HG03135 (cell line): ENCODE measurements around the gene SLC39A13.
"Not testable (repeated sequence)": the region's sequence is repeated elsewhere in the genome, so short reads cannot be mapped to it uniquely, and the experiment has no call there.

ENCODE experiments used
- ATAC-seq: cut with Tn5 transposase; IDR thresholded peaks from one replicate; pipeline ENCODE4 v1.9.1; 2021; ENCODE audit warnings: mild to moderate bottlenecking, moderate library complexity; ENCODE audit not compliant: unreplicated experiment

The SLC39A13 gene

DNA sequence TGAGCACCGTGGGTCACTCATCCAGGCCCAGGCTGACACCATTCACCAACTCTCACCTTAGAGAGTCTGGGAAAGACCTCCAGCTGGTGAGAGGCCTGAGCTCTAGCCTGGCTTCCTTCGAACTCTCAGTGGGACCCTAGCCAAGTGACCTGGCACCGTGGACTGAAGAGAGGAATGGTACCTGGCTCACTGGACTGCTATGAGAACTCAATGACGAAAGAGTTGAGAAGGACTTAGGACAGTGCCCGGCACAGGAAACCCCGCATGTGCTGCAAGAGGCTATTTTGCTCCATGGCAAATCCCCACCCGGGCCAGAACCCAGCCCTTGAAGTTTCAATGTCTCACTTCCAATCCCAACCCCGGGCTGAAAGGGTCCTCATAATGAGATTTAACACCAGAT, 41.2 kb downstream of the SLC39A13 start:
- no peak for ATAC-seq

- ATAC-seq, result no peak
These were observed 43.0 kb downstream of the SLC39A13 start for GRCh38 chr11:47451436-47451835.

DNA sequence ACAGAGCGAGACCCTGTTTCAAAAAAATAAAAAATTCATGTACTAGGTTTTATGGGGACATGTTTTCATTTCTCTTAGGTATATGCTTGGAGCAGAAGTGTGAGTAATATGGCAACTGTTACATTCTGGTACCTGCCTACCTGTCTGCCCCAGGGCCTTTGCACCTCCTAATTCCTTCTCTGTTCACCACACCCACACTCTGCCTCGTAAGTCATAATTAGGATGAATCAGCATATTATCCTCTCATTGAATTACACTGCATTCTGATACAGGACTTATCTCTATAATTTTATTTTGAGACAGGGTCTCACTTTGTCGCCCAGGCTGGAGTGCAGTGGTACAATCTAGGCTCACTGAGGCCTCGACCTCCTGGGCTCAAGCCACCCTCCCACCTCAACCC, 43.6 kb downstream of the SLC39A13 start:
- ATAC-seq, result no peak

DNA sequence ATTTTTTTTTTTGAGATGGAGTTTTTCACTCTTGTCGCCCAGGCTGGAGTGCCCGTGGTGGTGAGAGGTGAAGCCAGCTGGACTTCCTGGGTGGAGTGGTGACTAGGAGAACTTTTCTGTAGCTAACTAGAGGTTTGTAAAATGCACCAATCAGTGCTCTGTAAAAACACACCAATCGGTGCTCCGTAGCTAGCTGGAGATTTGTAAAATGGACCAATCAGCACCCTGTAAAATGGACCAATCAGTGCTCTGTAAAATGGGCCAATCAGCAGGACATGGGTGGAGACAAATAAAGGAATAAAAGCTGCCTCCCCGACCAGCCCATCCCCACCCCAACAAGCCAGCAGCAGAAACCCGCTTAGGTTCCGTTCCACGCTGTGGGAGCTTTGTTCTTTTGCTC, 45.0 kb downstream of the SLC39A13 start:
- no peak for ATAC-seq

- not testable (repeated sequence) for ATAC-seq
These were observed 45.9 kb downstream of the SLC39A13 start for GRCh38 chr11:47454258-47454671.

DNA sequence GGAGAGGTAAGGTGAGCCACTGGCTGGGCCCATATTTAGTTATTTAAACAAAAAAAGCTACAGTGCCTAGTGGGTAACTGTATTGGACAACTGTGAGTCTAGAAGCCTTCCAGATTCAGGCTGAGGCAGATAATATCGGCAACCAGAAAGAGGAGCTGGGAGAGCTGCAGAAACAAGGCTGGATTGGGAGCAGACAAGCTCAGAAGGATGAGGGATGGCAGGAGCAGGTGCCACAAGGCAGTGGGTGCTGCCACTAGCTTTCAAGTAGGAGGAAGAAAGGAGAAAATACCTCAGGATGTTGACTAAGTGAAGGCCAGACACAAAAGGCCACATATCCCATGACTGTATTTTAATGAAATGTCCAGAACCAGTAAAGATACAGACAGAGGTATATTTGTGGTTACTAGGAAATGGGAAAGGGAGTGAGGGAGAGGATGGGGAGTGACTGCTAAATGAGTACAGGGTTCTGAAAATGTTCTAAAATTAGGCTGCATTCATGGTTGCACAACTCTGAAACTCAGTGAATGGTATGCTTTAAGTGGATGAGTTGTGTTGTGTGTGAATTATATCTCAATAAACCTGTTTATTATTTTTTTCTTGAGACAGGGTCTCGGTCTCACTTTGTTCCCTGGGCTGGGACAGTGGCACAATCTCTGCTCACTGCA, 52.3 kb downstream of the SLC39A13 start:
- no peak for ATAC-seq

DNA sequence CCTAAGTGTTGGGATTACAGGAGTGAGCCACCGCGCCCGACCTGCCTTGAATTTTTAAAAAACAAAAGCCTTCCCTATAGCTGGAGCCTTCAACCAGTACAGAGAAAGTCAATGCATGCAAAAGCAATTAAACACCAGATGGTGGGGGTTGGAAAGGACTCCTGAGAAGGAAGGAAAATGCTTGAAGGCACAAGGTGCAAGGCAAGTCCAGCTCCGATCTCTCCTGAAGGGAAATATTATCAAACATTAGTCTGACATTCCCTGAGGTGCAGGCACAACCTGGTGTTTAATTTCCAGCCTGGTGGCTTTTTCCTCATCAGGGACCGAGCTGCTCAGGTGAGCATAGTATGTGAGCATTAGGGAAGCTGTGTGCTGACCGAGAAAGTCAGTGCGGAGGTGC, 53.5 kb downstream of the SLC39A13 start:
- ATAC-seq, result no peak

DNA sequence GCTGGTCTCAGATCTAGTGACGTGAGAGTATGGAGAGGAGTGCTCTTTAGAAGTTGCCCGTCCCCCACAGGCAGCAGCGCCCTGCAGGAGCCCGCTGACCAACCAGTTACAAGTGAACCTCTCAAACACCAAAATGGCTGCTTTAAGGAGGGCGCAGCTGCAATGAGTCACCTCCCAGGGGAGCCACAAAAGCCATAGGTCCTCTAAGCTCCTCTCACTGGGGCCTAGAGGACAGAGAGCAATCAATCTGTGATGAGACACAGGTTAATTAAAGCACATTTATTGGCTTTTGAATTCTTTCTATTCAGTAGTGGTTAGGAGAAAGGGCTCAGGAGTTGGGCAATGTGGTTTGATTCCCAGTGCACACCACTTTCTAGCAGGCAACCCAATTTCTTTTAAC, 56.1 kb downstream of the SLC39A13 start:
- ATAC-seq, result no peak
